IgD-negative memory B cell (primary cell): ENCODE measurements around the gene BRS3. TPM values are rescaled to one million over a fixed set of nuclear protein-coding genes. Genes with fewer than 3 reads are reported as not detected.

ENCODE experiments used
- H3K27ac Mint-ChIP-seq, 3 donors: one replicate each; pipeline ENCODE4 v1.8.0; 2020 to 2022; ENCODE audit warnings: mild to moderate bottlenecking in 3 of 3, mixed read lengths in 3 of 3, moderate library complexity in 1 of 3
- H3K27me3 Mint-ChIP-seq: one replicate; pipeline ENCODE4 v1.8.0; 2021; ENCODE audit warnings: mixed read lengths
- H3K36me3 Mint-ChIP-seq: one replicate; pipeline ENCODE4 v1.8.0; 2020; ENCODE audit warnings: mild to moderate bottlenecking, mixed read lengths
- H3K4me1 Mint-ChIP-seq, 3 donors: one replicate each; pipeline ENCODE4 v1.8.0; 2020 to 2022; ENCODE audit warnings: mixed read lengths in 3 of 3, mild to moderate bottlenecking in 1 of 3
- H3K4me3 Mint-ChIP-seq, 4 donors: one replicate each; pipeline ENCODE4 v1.8.0; 2020 to 2022; ENCODE audit warnings: mild to moderate bottlenecking in 4 of 4, mixed read lengths in 4 of 4, moderate library complexity in 3 of 4
- H3K9me3 Mint-ChIP-seq, 3 donors: one replicate each; pipeline ENCODE4 v1.8.0; 2020 to 2021; ENCODE audit warnings: mixed read lengths in 3 of 3, mild to moderate bottlenecking in 1 of 3
- polyA plus RNA-seq: library from polyadenylated mRNA; unstranded; fragments of 300-500 nt; fragmentation: Illumina TruSeq; gene quantifications from one replicate; pipeline ENCODE4 v1.2.3, GENCODE V29; 2021

The BRS3 gene
- polyA plus RNA-seq, 1 donor from 2014 or later: not detected

DNA sequence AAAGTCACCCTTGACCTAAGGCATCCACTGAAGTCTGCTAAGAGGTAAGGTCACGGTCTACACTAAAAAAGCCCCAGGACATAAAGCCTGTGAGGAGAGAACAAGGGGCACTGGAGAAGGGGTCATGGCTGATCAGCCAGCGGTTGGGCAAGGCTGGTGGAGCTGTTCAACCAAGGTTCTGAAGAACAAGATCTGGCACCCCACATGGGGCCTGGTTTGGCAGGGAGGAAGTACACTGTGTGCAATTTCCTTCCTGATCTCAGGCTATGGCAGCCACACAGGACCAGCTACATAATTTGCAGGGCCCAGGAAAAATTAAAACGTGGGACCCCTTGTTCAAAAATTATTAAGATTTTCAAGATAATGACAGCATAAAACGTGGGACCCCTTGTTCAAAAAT, 14.1 kb upstream of the BRS3 start:
- Mint-ChIP-seq H3K27ac (no peak overlapping the region), H3K36me3 (no peaks in the 10 kb centered on the region), H3K4me1 (no peaks in the 10 kb centered on the region), H3K9me3 (no peaks in the 10 kb centered on the region), H3K4me3 (no peak overlapping the region), H3K27me3 (peaks cover 5% of the 10 kb centered on the region)

DNA sequence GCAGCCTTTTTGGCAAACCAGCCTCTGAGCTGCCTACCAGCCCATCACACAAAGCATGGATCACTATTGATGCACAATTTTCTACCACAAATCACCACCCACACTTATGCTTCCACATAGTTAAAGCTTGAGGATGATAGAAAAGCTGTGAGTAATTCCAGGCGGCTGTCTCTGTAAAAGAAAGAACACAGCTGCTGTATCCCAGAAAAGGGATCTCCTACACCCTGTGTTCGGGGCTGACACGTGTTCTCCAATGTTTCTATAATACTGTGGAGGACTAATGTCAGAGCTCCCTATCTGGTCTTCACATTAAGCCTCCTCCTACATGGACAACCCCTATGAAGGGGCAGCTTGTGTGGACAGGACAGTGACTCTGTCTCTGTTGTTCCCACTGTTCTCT, 12.5 kb upstream of the BRS3 start:
- Mint-ChIP-seq H3K4me3 (no peak overlapping the region), H3K9me3 (no peaks in the 10 kb centered on the region)

DNA sequence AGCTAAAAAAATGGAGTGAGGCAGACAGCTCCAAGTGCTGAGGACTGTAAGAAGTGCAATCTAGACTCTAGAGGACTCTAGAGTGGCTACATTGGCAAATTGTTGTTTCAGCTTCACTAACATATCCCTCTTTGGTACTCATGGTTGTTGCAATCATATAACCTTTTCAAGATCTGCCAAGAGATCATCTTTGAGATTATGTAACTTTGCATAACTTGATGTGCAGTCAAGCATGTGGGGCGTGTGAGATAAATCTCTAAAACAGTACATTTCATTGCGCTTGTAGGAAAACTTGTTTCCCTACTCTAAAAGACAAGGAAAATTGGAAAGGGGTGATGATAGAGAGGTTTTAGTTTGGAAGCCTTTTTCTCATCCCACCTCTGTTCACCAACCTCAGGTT, 11.2 kb upstream of the BRS3 start:
- Mint-ChIP-seq H3K4me3 (no peak overlapping the region), H3K9me3 (no peaks in the 10 kb centered on the region), H3K36me3 (no peaks in the 10 kb centered on the region), H3K4me1 (no peaks in the 10 kb centered on the region), H3K27me3 (peaks cover 4% of the 10 kb centered on the region), H3K27ac (no peak overlapping the region)

More for the DNA sequence above, 12.5 kb upstream of the BRS3 start:
- Mint-ChIP-seq H3K27ac (no peak overlapping the region), H3K4me1 (no peaks in the 10 kb centered on the region), H3K36me3 (no peaks in the 10 kb centered on the region), H3K27me3 (peaks cover 2% of the 10 kb centered on the region)

DNA sequence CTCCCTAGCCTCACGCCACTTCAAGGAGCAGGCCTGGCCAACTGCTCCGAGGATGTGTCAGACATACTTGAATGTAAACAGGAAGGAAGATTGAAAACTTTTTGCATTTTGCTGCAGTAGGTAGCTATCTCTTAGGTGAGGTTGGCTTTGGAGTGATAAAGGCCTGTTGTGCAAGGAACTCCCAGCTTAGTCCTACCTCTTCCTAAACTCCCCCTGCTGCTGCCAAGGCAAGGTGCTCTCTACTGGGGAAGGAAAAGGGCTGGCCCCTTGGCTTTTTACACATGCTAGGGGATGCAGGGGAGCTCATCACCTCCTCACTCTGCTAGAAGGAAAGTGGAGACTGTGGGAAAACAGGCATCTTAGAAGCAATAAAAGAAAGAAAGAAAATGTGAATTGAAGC, 10.7 kb upstream of the BRS3 start:
- Mint-ChIP-seq H3K27me3 (peaks cover 4% of the 10 kb centered on the region), H3K27ac (no peak overlapping the region), H3K9me3 (no peaks in the 10 kb centered on the region), H3K36me3 (no peaks in the 10 kb centered on the region), H3K4me3 (no peak overlapping the region), H3K4me1 (no peaks in the 10 kb centered on the region)

DNA sequence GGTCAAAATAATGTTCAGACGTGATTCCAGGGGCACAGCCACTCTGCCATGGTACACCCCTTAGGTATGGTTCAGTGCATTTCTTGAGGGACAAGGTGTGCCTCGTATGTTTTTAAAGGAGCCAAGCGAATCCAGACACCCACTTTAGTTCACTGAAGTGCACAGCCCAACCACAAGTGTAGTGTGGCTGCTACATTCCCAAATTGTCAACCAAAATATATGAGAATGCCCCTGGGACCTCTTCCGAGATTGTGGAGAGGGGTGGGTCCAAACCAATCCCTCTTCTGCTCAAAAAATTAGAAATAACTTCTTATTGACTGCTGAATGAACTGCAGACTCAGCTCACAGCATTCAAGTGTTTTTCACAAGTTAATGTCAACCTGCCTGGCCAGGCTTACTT, 7.4 kb upstream of the BRS3 start:
- Mint-ChIP-seq H3K4me3 (no peak overlapping the region), H3K4me1 (no peaks in the 10 kb centered on the region), H3K27ac (no peak overlapping the region), H3K27me3 (peaks cover 2% of the 10 kb centered on the region), H3K36me3 (no peaks in the 10 kb centered on the region), H3K9me3 (peaks cover 0 to 5% (median 0%) of the 10 kb centered on the region in 3 donors)

DNA sequence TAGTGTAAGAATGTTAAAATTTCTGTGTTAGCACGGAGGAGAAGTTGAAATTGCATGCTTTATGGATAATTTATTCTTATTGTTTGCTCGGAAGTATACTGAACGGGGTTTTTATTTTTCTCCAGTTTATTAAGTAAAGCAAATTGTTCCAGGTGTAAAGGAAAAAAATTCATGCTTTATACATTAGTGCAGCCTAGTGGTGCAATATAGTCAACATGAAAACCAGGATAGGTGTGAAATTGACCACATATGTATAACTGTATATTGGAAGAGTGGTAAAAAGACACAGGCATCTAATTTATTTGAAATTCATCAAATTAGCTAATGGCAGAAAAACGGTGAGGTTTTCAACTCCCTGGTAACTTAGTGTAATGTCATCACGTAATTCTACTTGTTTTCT, 959 bp downstream of the BRS3 start:
- no peaks in the 10 kb centered on the region for H3K9me3 Mint-ChIP-seq
- H3K4me3 Mint-ChIP-seq: no peak overlapping the region
- H3K4me1 Mint-ChIP-seq: peaks cover 0 to 5% (median 4%) of the 10 kb centered on the region in 3 donors
- H3K27me3 Mint-ChIP-seq: peaks cover 9% of the 10 kb centered on the region
- H3K27ac Mint-ChIP-seq: no peak overlapping the region
- H3K36me3 Mint-ChIP-seq: no peaks in the 10 kb centered on the region

DNA sequence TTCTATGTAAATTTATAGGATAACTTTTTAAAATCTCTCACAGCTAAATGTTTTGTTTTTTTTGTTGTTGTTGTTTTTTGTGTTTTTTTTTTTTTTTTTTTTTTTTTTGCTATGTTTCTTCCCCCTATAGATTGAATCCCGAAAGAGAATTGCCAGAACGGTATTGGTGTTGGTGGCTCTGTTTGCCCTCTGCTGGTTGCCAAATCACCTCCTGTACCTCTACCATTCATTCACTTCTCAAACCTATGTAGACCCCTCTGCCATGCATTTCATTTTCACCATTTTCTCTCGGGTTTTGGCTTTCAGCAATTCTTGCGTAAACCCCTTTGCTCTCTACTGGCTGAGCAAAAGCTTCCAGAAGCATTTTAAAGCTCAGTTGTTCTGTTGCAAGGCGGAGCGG, 4.1 kb downstream of the BRS3 start:
- Mint-ChIP-seq H3K4me3 (no peak overlapping the region), H3K27ac (no peak overlapping the region), H3K9me3 (no peaks in the 10 kb centered on the region), H3K4me1 (peaks cover 0 to 9% (median 8%) of the 10 kb centered on the region in 3 donors), H3K27me3 (peaks cover 9% of the 10 kb centered on the region), H3K36me3 (peaks cover 3% of the 10 kb centered on the region)

DNA sequence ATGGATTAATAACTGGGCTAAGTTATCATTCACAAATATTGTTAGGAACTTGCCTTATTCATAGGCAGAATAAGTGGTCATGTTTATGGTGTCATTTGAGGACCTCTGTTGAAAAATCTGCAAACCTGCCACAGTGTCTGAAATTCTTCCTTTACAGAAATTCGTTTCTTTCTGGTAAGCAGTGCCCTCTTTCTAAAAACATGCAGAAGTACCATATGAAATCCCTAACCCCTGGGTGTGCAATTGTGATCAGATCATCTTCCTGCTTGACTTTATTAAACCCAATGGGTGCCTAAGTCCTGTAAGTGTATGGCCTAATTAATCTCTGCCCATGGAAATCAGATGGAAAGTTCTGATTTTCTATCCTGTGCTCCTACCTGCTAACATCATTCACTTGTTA, 5.3 kb downstream of the BRS3 start:
- no peak overlapping the region for H3K27ac Mint-ChIP-seq
- H3K9me3 Mint-ChIP-seq: no peaks in the 10 kb centered on the region
- H3K4me3 Mint-ChIP-seq: no peak overlapping the region
- H3K4me1 Mint-ChIP-seq: peaks cover 0 to 9% (median 8%) of the 10 kb centered on the region in 3 donors
- peaks cover 3% of the 10 kb centered on the region for H3K36me3 Mint-ChIP-seq
- H3K27me3 Mint-ChIP-seq: peaks cover 9% of the 10 kb centered on the region

DNA sequence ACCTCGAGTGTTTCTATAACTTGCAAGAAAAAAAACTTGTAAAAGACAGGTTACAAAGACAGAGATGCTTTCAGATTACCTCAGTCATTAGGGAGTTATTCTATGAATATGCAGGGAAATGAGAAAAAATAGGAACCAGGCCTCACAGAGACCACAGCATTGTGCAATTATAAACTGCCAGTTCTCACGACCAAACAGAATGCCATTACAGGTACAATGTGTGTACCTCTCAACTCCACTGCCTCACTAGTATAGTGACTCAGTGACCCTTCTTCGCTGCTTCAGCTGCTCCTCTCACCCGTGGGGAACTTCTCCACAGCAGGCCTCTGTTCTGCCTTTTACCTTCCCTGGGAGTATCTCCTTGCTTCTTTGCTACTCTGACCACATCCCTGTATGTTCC, 7.3 kb downstream of the BRS3 start:
- H3K4me1 Mint-ChIP-seq: peaks cover 6 to 15% (median 9%) of the 10 kb centered on the region in 3 donors
- no peaks in the 10 kb centered on the region for H3K9me3 Mint-ChIP-seq
- peak overlapping the region in 1 of 3 donors; percentile 67 for H3K27ac Mint-ChIP-seq
- peaks cover 3% of the 10 kb centered on the region for H3K36me3 Mint-ChIP-seq
- H3K4me3 Mint-ChIP-seq: peak overlapping the region in 1 of 4 donors; percentile 4
- H3K27me3 Mint-ChIP-seq: peaks cover 6% of the 10 kb centered on the region

DNA sequence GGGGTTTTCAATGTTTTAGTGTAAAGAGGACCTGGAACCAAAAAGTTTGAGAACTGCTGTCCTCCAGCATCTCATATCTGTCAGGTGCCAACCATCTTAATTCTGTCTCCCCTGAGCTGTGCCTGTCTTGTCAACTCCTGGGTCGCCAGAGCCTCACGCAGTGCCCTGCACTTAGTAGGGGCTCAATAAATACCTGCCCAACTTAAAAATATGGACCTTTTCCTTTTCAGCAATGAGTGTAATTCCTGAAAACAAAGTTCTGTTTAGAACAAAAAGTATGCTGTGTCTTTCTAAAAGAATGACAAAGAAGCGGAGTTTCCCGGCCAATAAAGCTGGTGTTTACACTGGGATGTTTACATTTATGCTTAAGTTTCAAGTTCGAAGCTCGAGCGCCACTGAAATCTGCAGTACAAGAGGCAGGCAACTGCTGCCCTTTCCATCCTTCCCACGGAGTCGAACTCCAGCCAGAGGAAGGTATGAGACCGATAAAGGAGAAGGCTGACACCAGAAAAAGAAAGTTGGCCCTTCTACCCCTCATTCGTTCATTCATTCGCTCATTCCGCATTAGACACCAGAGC, 8.5 kb downstream of the BRS3 start:
- Mint-ChIP-seq H3K4me3 (peak overlapping the region; percentile 84 to 97 (median 94)), H3K9me3 (no peaks in the 10 kb centered on the region)

DNA sequence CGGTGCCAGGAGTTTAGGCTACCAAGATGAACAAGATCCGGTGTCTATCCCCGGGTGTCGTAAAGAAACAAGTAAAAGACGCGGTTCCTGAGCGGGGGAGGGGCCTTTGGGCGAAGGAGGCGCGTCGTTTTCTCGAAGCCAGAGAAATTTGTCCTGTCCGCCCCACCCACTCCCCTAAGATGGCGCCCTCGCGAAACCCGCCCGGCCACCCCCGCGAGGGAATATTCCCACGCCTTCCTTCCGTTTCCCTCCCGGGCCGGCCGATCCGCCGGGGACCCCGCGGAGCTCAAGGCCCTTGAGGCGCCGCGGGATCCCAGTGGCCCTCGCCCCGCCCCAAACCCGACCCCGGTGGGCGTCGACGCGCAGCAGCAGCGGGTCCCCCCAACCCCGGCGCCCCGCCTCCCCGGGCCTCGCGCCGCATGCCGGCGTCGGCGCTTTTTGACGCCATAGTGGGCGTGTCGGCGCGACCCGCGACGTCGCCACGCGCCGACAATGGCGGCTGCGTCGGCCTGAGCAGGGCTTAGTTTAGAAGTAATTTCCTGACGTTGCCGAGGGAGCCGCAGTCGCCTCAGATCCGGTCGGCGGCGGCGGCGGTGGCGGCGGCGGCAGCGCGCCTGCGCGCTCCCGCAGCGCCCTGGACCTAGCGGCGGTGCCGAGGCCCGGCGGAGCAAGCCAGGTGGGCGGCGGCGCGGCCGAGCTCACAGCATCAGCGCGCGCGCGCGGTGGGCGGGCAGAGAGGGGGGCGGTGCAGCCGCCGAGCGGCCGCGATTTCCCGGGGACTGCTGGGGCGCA, 9.2 kb downstream of the BRS3 start:
- peaks cover 3% of the 10 kb centered on the region for H3K36me3 Mint-ChIP-seq
- peaks cover 5 to 11% (median 6%) of the 10 kb centered on the region in 3 donors for H3K4me1 Mint-ChIP-seq
- no peaks in the 10 kb centered on the region for H3K9me3 Mint-ChIP-seq
- no peaks in the 10 kb centered on the region for H3K27me3 Mint-ChIP-seq
- peak overlapping the region; percentile 95 to 96 (median 95) for H3K27ac Mint-ChIP-seq
- H3K4me3 Mint-ChIP-seq: peak overlapping the region; percentile 84 to 97 (median 94)

More for the DNA sequence above, 8.5 kb downstream of the BRS3 start:
- Mint-ChIP-seq H3K27me3 (no peaks in the 10 kb centered on the region), H3K27ac (peak overlapping the region; percentile 95 to 96 (median 95)), H3K36me3 (peaks cover 3% of the 10 kb centered on the region), H3K4me1 (peaks cover 5 to 11% (median 6%) of the 10 kb centered on the region in 3 donors)

DNA sequence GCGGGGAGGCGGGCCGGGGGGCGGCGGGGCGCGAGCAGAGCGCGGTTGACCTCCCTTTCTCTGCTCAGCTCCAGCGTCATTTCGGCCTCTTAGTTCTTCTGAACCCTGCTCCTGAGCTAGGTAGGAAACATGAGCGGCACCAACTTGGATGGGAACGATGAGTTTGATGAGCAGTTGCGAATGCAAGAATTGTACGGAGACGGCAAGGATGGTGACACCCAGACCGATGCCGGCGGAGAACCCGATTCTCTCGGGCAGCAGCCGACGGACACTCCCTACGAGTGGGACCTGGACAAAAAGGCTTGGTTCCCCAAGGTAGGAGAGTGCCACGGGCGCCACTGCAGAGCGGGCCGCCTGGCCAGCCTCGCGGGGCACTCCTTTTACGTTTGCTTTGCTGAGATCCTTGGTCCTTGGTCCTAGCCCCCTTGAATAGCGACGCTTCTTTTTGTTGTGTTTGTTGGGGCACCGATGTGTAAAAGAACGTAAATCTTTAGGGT, 9.9 kb downstream of the BRS3 start, which contains the start of gene HTATSF1:
HTATSF1 (plus strand) TSS at position 37 of the 497 bp plus-strand sequence; CDS start at position 130, 93 bp downstream.
- peak within 1 kb of the TSS; percentile 95 to 96 (median 95) for H3K27ac Mint-ChIP-seq
- no peaks in the 10 kb centered on the region for H3K27me3 Mint-ChIP-seq
- H3K4me3 Mint-ChIP-seq: peak within 1 kb of the TSS; percentile 84 to 97 (median 94)
- H3K36me3 Mint-ChIP-seq: peaks cover 3% of the 10 kb centered on the region
- H3K9me3 Mint-ChIP-seq: no peaks in the 10 kb centered on the region
- peaks cover 5 to 11% (median 6%) of the 10 kb centered on the region in 3 donors for H3K4me1 Mint-ChIP-seq

DNA sequence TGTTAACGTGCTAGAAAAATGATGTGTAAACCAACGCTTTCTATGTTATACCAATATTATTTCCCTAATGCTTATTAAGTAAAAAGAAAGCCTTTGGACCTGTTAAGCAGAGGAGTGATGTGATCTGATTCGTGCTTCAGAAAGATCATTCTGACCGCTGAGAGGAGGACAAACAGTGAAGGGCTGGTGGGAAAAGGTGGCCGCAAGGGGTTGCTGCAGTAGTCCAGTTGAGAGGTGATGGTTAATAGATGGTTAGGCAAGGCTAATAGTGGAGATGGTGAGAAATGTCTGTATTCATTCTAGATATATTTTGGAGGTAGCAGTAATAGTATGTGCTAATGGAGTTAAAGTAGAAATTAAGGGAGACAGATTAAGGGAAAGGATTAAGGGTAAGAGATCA, 31.3 kb downstream of the BRS3 start:
- H3K4me1 Mint-ChIP-seq: peaks cover 0 to 5% (median 0%) of the 10 kb centered on the region in 3 donors
- no peak overlapping the region for H3K27ac Mint-ChIP-seq
- H3K4me3 Mint-ChIP-seq: no peak overlapping the region
- H3K9me3 Mint-ChIP-seq: no peaks in the 10 kb centered on the region
- H3K27me3 Mint-ChIP-seq: no peaks in the 10 kb centered on the region
- H3K36me3 Mint-ChIP-seq: no peaks in the 10 kb centered on the region

DNA sequence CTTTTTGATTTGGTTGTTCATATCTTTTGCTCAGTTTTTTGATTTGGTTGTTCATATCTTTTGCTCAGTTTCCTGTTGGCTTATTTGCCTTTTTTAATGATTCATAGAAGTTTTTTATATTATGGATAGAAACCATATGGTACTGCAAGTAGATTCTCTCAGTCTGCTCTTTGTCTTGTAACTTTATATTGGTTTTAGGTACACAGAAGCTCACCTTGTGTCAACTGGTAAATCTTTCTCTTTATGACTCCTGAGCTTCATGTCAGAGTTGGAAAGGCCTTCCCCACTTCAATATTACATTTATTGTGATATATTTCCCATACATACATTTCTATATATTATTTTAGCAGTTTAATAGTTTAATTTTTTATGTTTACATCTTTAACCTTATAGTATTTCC, 36.0 kb downstream of the BRS3 start:
- H3K9me3 Mint-ChIP-seq: no peaks in the 10 kb centered on the region
- H3K4me1 Mint-ChIP-seq: peaks cover 0 to 5% (median 0%) of the 10 kb centered on the region in 3 donors
- H3K4me3 Mint-ChIP-seq: no peak overlapping the region
- peaks cover 2% of the 10 kb centered on the region for H3K27me3 Mint-ChIP-seq
- H3K27ac Mint-ChIP-seq: no peak overlapping the region
- peaks cover 2% of the 10 kb centered on the region for H3K36me3 Mint-ChIP-seq

DNA sequence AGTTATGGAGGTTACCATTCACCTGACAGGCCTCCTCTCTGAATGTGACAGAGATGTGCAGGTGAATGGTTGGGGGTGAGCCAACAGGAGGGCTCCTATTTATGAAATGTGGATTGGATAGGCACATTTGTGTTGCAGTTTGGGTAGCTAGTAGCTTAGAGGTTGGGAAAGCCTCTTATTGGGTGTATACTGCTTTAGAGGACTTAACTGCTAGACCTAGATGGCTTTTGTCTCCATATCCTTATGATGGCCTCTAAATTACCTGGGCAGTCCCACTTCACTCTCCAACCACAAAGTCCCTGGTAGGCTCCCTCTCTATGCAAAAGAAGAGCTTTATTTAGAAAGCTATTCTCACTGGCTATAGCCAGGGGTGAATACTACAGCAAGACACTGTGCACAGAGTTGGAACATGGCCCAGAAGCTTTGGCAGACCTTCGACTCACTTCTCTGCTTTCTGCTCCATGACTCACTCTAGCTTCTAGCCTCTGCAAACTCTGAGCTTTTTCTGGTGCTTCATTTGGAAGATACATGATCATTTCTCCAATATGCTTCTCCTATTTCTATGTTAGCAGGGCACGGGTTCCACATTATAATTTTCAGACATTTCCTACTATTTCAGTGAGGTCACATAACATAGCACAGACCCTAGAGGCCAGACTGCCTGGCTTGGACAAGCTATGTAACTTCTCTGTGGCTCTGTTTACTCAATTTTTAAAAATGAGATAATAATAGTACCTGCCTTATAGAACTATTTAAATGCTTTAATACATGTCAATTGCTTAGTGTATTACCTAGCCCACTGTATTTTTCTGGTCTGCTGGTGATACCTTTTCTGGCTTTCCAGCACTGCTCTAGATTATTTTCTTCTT, 38.2 kb downstream of the BRS3 start:
- Mint-ChIP-seq H3K27ac (no peak overlapping the region), H3K4me3 (no peak overlapping the region), H3K27me3 (peaks cover 2% of the 10 kb centered on the region), H3K36me3 (peaks cover 2% of the 10 kb centered on the region), H3K4me1 (peaks cover 0 to 5% (median 0%) of the 10 kb centered on the region in 3 donors), H3K9me3 (no peaks in the 10 kb centered on the region)
